ENCODE results near the gene ARHGAP12. TPM values are rescaled to one million over a fixed set of nuclear protein-coding genes. Genes with fewer than 3 reads are reported as not detected.
A peak's percentile ranks its signal among the peaks of the same experiment; 100 is the strongest.
"Not testable (repeated sequence)": the region's sequence is repeated elsewhere in the genome, so short reads cannot be mapped to it uniquely, and the experiment has no call there.

ARHGAP12 gene
- total RNA-seq = 1 to 10 TPM; 4.5 to 5.3 TPM

GRCh38 chr10:31928549-31929260 lies at the start of gene ARHGAP12:
Gene ARHGAP12, minus strand, starts transcription at chr10:31928831. Its CDS starts 19,976 bp downstream, at chr10:31908855.
- DNase-seq (ENCODE audit: low spot score) = peak; percentile 81
- Mint-ChIP-seq H3K4me1 (ENCODE audit: low read depth in 2 of 2) (peaks cover 31 to 57% of the 10 kb centered on the region in 2 donors), H3K9me3 (no peaks in the 10 kb centered on the region), H3K36me3 (no peaks in the 10 kb centered on the region), H3K4me3 (peak within 1 kb of the TSS; percentile 86), H3K27ac (peak within 1 kb of the TSS; percentile 60 to 76), H3K27me3 (peaks cover 0 to 4% of the 10 kb centered on the region in 2 donors)
- ATAC-seq = peak; percentile 86 to 87

GRCh38 chr10:31978156-31978483 lies 49.5 kb upstream of the ARHGAP12 start:
- Mint-ChIP-seq H3K9me3 (no peaks in the 10 kb centered on the region), H3K27me3 (peaks cover 7 to 12% of the 10 kb centered on the region in 2 donors), H3K4me1 (ENCODE audit: low read depth in 2 of 2) (peaks cover 14 to 21% of the 10 kb centered on the region in 2 donors), H3K36me3 (peaks cover 4% of the 10 kb centered on the region), H3K4me3 (no peak overlapping the region), H3K27ac (no peak overlapping the region)
- no peak for ATAC-seq
- DNase-seq (ENCODE audit: low spot score) = no peak

GRCh38 chr10:31977440-31978155 lies 49.0 kb upstream of the ARHGAP12 start:
- peak overlapping the region; percentile 0 to 2 for H3K27ac Mint-ChIP-seq
- H3K9me3 Mint-ChIP-seq = no peaks in the 10 kb centered on the region
- no peak for DNase-seq (ENCODE audit: low spot score)
- H3K4me1 Mint-ChIP-seq (ENCODE audit: low read depth in 2 of 2) = peaks cover 14 to 21% of the 10 kb centered on the region in 2 donors
- peaks cover 7 to 10% of the 10 kb centered on the region in 2 donors for H3K27me3 Mint-ChIP-seq
- peak overlapping the region; percentile 75 for H3K4me3 Mint-ChIP-seq
- peak in 1 of 2 donors; percentile 66 for ATAC-seq
- peaks cover 4% of the 10 kb centered on the region for H3K36me3 Mint-ChIP-seq

- Mint-ChIP-seq H3K9me3 (no peaks in the 10 kb centered on the region), H3K27me3 (peaks cover 6 to 7% of the 10 kb centered on the region in 2 donors), H3K27ac (no peak overlapping the region), H3K36me3 (peaks cover 4% of the 10 kb centered on the region), H3K4me1 (ENCODE audit: low read depth in 2 of 2) (peaks cover 14 to 21% of the 10 kb centered on the region in 2 donors), H3K4me3 (no peak overlapping the region)
- no peak for ATAC-seq
- no peak for DNase-seq (ENCODE audit: low spot score)
Observed at GRCh38 chr10:31975157-31975765, 46.6 kb upstream of the ARHGAP12 start.

- peaks cover 1 to 6% of the 10 kb centered on the region in 2 donors for H3K27me3 Mint-ChIP-seq
- DNase-seq (ENCODE audit: low spot score) (no peak), ATAC-seq (no peak)
- H3K4me1 Mint-ChIP-seq (ENCODE audit: low read depth in 2 of 2) = peaks cover 14 to 21% of the 10 kb centered on the region in 2 donors
- no peaks in the 10 kb centered on the region for H3K9me3 Mint-ChIP-seq
- H3K4me3 Mint-ChIP-seq = no peak overlapping the region
- H3K36me3 Mint-ChIP-seq = peaks cover under 1% of the 10 kb centered on the region
- H3K27ac Mint-ChIP-seq = no peak overlapping the region
Observed at GRCh38 chr10:31974434-31975124, 45.9 kb upstream of the ARHGAP12 start.

- no peak for DNase-seq (ENCODE audit: low spot score)
- Mint-ChIP-seq H3K27me3 (peaks cover 0 to 6% of the 10 kb centered on the region in 2 donors), H3K9me3 (no peaks in the 10 kb centered on the region), H3K4me3 (no peak overlapping the region), H3K4me1 (ENCODE audit: low read depth in 2 of 2) (peaks cover 9 to 15% of the 10 kb centered on the region in 2 donors), H3K27ac (no peak overlapping the region), H3K36me3 (no peaks in the 10 kb centered on the region)
- no peak for ATAC-seq
Observed at GRCh38 chr10:31972519-31973041, 43.9 kb upstream of the ARHGAP12 start.

- not testable (repeated sequence) for H3K36me3 Mint-ChIP-seq, H3K4me3 Mint-ChIP-seq, ATAC-seq
Observed at GRCh38 chr10:31969847-31970246, 41.2 kb upstream of the ARHGAP12 start.

GRCh38 chr10:31963589-31963980 lies 35.0 kb upstream of the ARHGAP12 start:
- Mint-ChIP-seq H3K9me3 (no peaks in the 10 kb centered on the region), H3K4me1 (ENCODE audit: low read depth in 2 of 2) (peaks cover 11 to 16% of the 10 kb centered on the region in 2 donors), H3K27ac (no peak overlapping the region), H3K4me3 (no peak overlapping the region), H3K36me3 (no peaks in the 10 kb centered on the region), H3K27me3 (no peaks in the 10 kb centered on the region)
- ATAC-seq (no peak), DNase-seq (ENCODE audit: low spot score) (no peak)

More at GRCh38 chr10:31969847-31970246, 41.2 kb upstream of the ARHGAP12 start:
- H3K9me3 Mint-ChIP-seq; H3K27ac Mint-ChIP-seq; H3K4me1 Mint-ChIP-seq (ENCODE audit: low read depth in 2 of 2); DNase-seq (ENCODE audit: low spot score); H3K27me3 Mint-ChIP-seq: not testable (repeated sequence)

GRCh38 chr10:31962826-31963588 lies 34.4 kb upstream of the ARHGAP12 start:
- H3K4me3 Mint-ChIP-seq = no peak overlapping the region
- no peak for DNase-seq (ENCODE audit: low spot score)
- no peak for ATAC-seq
- H3K4me1 Mint-ChIP-seq (ENCODE audit: low read depth in 2 of 2) = peaks cover 11 to 16% of the 10 kb centered on the region in 2 donors
- H3K27me3 Mint-ChIP-seq = no peaks in the 10 kb centered on the region
- H3K9me3 Mint-ChIP-seq = no peaks in the 10 kb centered on the region
- no peak overlapping the region for H3K27ac Mint-ChIP-seq
- no peaks in the 10 kb centered on the region for H3K36me3 Mint-ChIP-seq

GRCh38 chr10:31961277-31962074 lies 32.8 kb upstream of the ARHGAP12 start:
- peaks cover 11 to 16% of the 10 kb centered on the region in 2 donors for H3K4me1 Mint-ChIP-seq (ENCODE audit: low read depth in 2 of 2)
- DNase-seq (ENCODE audit: low spot score) (no peak), ATAC-seq (peak in 1 of 2 donors; percentile 72)
- no peak overlapping the region for H3K27ac Mint-ChIP-seq
- H3K36me3 Mint-ChIP-seq = no peaks in the 10 kb centered on the region
- H3K9me3 Mint-ChIP-seq = no peaks in the 10 kb centered on the region
- peak overlapping the region; percentile 37 for H3K4me3 Mint-ChIP-seq
- no peaks in the 10 kb centered on the region for H3K27me3 Mint-ChIP-seq

- Mint-ChIP-seq H3K27me3 (no peaks in the 10 kb centered on the region), H3K36me3 (peaks cover 1% of the 10 kb centered on the region), H3K9me3 (peaks cover 1% of the 10 kb centered on the region), H3K27ac (no peak overlapping the region), H3K4me1 (ENCODE audit: low read depth in 2 of 2) (peaks cover 11 to 16% of the 10 kb centered on the region in 2 donors), H3K4me3 (no peak overlapping the region)
- DNase-seq (ENCODE audit: low spot score) = no peak
- ATAC-seq = no peak
Observed at GRCh38 chr10:31959461-31960173, 31.0 kb upstream of the ARHGAP12 start.

GRCh38 chr10:31958856-31959255 lies 30.2 kb upstream of the ARHGAP12 start:
- ATAC-seq (no peak), DNase-seq (ENCODE audit: low spot score) (no peak)
- Mint-ChIP-seq H3K36me3 (peaks cover 7% of the 10 kb centered on the region), H3K4me3 (no peak overlapping the region), H3K9me3 (peaks cover 6% of the 10 kb centered on the region), H3K27me3 (no peaks in the 10 kb centered on the region), H3K27ac (no peak overlapping the region), H3K4me1 (ENCODE audit: low read depth in 2 of 2) (peaks cover 11 to 16% of the 10 kb centered on the region in 2 donors)

All from natural killer cell treated with Interleukin-12 subunit alpha and Interleukin-12 subunit beta and Interleukin-15 and Interleukin-18, amount 100 ng/mL, for 72 hours (primary cell).